Endodermal cell (in vitro differentiated cells): Measurements from ENCODE around the gene C9orf50. TPM values are rescaled to one million over a fixed set of nuclear protein-coding genes. Genes with fewer than 3 reads are reported as not detected.
A peak's percentile ranks its signal among the peaks of the same experiment; 100 is the strongest.

Source experiments
- DNase-seq: peaks from one replicate; pipeline ENCODE4 v3.0.0-alpha.2; 2017
- H3K27ac ChIP-seq: 2 replicates; pipeline ENCODE4 v1.5.1; 2013; ENCODE audit warnings: mild to moderate bottlenecking, low read depth, low read length, moderate library complexity
- H3K27me3 ChIP-seq: 2 replicates; pipeline ENCODE4 v1.6.1; 2013; ENCODE audit warnings: mild to moderate bottlenecking, low read length, moderate library complexity; ENCODE audit not compliant: insufficient read depth, control insufficient read depth, poor library complexity, severe bottlenecking
- H3K36me3 ChIP-seq: 2 replicates; pipeline ENCODE4 v1.7.0; 2013; ENCODE audit warnings: mild to moderate bottlenecking, low read length, moderate library complexity; ENCODE audit not compliant: control insufficient read depth, insufficient read depth
- H3K4me1 ChIP-seq: one replicate; pipeline ENCODE4 v1.7.0; 2013; ENCODE audit warnings: low read length; ENCODE audit not compliant: control insufficient read depth, insufficient read depth
- H3K4me3 ChIP-seq: 2 replicates; pipeline ENCODE4 v1.5.1; 2013; ENCODE audit warnings: mild to moderate bottlenecking, low read length, moderate library complexity
- H3K9ac ChIP-seq: 2 replicates; pipeline ENCODE4 v1.6.1; 2013; ENCODE audit warnings: mild to moderate bottlenecking, low read length, moderate library complexity; ENCODE audit not compliant: poor library complexity, severe bottlenecking; ENCODE audit errors: extremely low read depth
- H3K9me3 ChIP-seq: 2 replicates; pipeline ENCODE4 v1.6.1; 2013; ENCODE audit warnings: mild to moderate bottlenecking, low read length, moderate library complexity; ENCODE audit not compliant: control insufficient read depth
- H3K27ac Mint-ChIP-seq: 2 replicates; pipeline ENCODE4 v1.8.0; 2020; ENCODE audit warnings: mixed read lengths
- H3K27me3 Mint-ChIP-seq: 2 replicates; pipeline ENCODE4 v1.8.0; 2021; ENCODE audit warnings: mild to moderate bottlenecking, mixed read lengths; ENCODE audit not compliant: insufficient read depth
- H3K36me3 Mint-ChIP-seq: 2 replicates; pipeline ENCODE4 v1.8.0; 2020; ENCODE audit warnings: low read depth, mixed read lengths
- H3K4me1 Mint-ChIP-seq: 2 replicates; pipeline ENCODE4 v1.8.0; 2020; ENCODE audit warnings: mixed read lengths
- H3K4me3 Mint-ChIP-seq: 2 replicates; pipeline ENCODE4 v1.8.0; 2020; ENCODE audit warnings: mild to moderate bottlenecking, moderate library complexity, mixed read lengths
- H3K9me3 Mint-ChIP-seq: 2 replicates; pipeline ENCODE4 v1.8.0; 2020; ENCODE audit warnings: mild to moderate bottlenecking, mixed read lengths
- WGBS, 2 experiments: methylation state at CpG; one replicate each; pipeline versions ENCODE4 v1.1.5 to v1.1.7; 2013; ENCODE audit warnings: missing lambda C conversion rate in 2 of 2, mixed read lengths in 1 of 2; ENCODE audit not compliant: insufficient coverage in 1 of 2, insufficient read length in 1 of 2; 5-methylcytosine and 5-hydroxymethylcytosine counted together
- total RNA-seq, 2 donors: library from RNA; stranded (reverse); fragmentation: NEBNext Ultra II Directional in 1 of 2; extraction: Animal tissue kit (Norgen Biotek cat#: 25700) in 1 of 2; gene quantifications; 2 replicates in 1 of 2; 3 replicates in 1 of 2; pipeline ENCODE4 v1.2.1, GENCODE V29; 2021
- TF ChIP-seq, protein P1 (sequence below): fragments of 200-600 bp; sonication (generic); conservative IDR thresholded peaks from 2 replicates; pipeline ENCODE4 v1.5.0; 2021; ENCODE audit warnings: antibody characterized with exemption, mild to moderate bottlenecking

C9orf50 gene
- total RNA-seq, 2 donors from 2014 or later: not detected

DNA sequence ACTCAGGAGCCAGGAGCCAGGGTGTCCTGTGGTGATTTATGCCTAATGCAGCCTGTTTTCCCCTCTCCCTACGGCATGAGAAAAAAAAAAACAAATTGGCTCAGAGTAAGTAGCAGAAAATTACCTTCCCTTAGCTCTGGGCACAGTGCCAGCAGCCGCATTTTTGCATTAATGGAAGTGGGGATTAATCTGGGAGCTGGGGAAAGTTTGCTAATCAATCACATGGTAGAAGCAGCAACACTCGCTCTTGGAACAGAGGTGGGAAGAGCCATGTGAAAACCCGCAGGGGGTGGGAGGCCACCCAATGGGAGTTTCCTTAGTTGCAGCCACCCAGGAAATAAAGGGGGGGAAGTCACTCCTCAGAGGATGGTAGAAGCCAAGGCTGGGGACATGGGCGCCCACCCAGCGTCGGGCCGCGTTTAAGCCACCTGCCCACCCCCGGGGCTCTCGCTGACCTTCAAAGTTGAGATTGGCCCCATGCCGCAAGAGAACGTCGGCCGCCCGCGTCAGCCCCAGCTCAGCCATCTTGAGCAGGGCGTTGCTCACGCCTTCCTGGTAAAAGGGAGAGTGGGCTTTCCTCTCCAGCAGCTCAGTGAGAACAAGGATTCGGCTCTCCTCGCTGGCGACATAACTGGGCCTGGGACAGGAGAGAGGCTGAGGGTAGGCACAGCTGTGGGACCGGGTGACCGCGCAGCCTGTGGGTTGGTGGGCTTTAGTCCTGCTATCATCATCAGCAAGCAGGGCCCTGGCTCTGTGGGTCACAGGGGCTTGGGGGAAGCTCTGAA lies 19.4 kb upstream of the C9orf50 start:
- H3K36me3 ChIP-seq: peaks cover 30% of the 10 kb centered on the region
- H3K4me1 ChIP-seq: peaks cover 6% of the 10 kb centered on the region
- H3K27ac ChIP-seq: no peak overlapping the region
- Mint-ChIP-seq H3K4me1 (peaks cover 10% of the 10 kb centered on the region), H3K27me3 (no peaks in the 10 kb centered on the region), H3K36me3 (peaks cover 17% of the 10 kb centered on the region), H3K4me3 (peak overlapping the region; percentile 69), H3K27ac (no peak overlapping the region), H3K9me3 (no peaks in the 10 kb centered on the region)
- no peaks in the 10 kb centered on the region for H3K27me3 ChIP-seq
- 93 to 94% methylated on average over 14 to 25 of the region's 25 CpGs for WGBS, 2 experiments
- no peak for DNase-seq
- TF ChIP-seq, protein P1, sequence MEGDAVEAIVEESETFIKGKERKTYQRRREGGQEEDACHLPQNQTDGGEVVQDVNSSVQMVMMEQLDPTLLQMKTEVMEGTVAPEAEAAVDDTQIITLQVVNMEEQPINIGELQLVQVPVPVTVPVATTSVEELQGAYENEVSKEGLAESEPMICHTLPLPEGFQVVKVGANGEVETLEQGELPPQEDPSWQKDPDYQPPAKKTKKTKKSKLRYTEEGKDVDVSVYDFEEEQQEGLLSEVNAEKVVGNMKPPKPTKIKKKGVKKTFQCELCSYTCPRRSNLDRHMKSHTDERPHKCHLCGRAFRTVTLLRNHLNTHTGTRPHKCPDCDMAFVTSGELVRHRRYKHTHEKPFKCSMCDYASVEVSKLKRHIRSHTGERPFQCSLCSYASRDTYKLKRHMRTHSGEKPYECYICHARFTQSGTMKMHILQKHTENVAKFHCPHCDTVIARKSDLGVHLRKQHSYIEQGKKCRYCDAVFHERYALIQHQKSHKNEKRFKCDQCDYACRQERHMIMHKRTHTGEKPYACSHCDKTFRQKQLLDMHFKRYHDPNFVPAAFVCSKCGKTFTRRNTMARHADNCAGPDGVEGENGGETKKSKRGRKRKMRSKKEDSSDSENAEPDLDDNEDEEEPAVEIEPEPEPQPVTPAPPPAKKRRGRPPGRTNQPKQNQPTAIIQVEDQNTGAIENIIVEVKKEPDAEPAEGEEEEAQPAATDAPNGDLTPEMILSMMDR: no peak
- H3K4me3 ChIP-seq: peak overlapping the region; percentile 92
- H3K9me3 ChIP-seq: no peaks in the 10 kb centered on the region
- peak overlapping the region; percentile 68 for H3K9ac ChIP-seq

DNA sequence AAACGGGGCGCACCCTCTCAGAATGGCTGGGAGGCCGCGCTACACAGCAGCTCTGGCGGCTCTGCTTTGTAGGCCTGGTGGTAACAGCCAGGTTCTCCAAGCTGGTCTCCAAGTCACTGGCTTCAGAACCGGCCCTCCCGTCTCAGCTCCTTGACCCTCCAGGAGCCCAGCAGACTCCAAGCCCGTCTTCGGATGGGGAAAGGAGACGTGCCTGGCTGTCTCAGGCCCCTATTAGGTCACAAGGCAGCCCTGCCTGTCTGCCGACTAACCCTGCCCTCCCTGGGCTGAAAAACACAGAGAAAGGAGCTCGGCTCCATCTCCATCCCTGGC lies 18.8 kb upstream of the C9orf50 start:
- H3K27me3 Mint-ChIP-seq: no peaks in the 10 kb centered on the region
- no peak overlapping the region for H3K9ac ChIP-seq
- TF ChIP-seq, protein P1: no peak
- WGBS, 2 experiments: 90 to 92% methylated on average over 5 to 12 of the region's 12 CpGs
- peaks cover 36% of the 10 kb centered on the region for H3K36me3 ChIP-seq
- no peak for DNase-seq
- no peaks in the 10 kb centered on the region for H3K9me3 ChIP-seq
- peak overlapping the region; percentile 69 for H3K4me3 Mint-ChIP-seq
- no peak overlapping the region for H3K27ac ChIP-seq
- no peak overlapping the region for H3K4me3 ChIP-seq
- H3K36me3 Mint-ChIP-seq: peaks cover 23% of the 10 kb centered on the region
- no peaks in the 10 kb centered on the region for H3K27me3 ChIP-seq
- H3K4me1 ChIP-seq: peaks cover 6% of the 10 kb centered on the region
- H3K4me1 Mint-ChIP-seq: peaks cover 10% of the 10 kb centered on the region
- H3K27ac Mint-ChIP-seq: no peak overlapping the region
- no peaks in the 10 kb centered on the region for H3K9me3 Mint-ChIP-seq

GRCh38 chr9:129639034-129639630 lies 18.2 kb upstream of the C9orf50 start:
- TF ChIP-seq, protein P1: no peak
- H3K4me1 Mint-ChIP-seq: peaks cover 10% of the 10 kb centered on the region
- no peak overlapping the region for H3K4me3 ChIP-seq
- DNase-seq: no peak
- no peak overlapping the region for H3K9ac ChIP-seq
- peaks cover 40% of the 10 kb centered on the region for H3K36me3 ChIP-seq
- H3K27ac Mint-ChIP-seq: no peak overlapping the region
- no peaks in the 10 kb centered on the region for H3K9me3 ChIP-seq
- no peaks in the 10 kb centered on the region for H3K27me3 Mint-ChIP-seq
- no peak overlapping the region for H3K27ac ChIP-seq
- peaks cover 6% of the 10 kb centered on the region for H3K4me1 ChIP-seq
- no peaks in the 10 kb centered on the region for H3K27me3 ChIP-seq
- WGBS, 2 experiments: 95 to 96% methylated on average over 17 of the region's 17 CpGs
- no peaks in the 10 kb centered on the region for H3K9me3 Mint-ChIP-seq
- peaks cover 24% of the 10 kb centered on the region for H3K36me3 Mint-ChIP-seq
- no peak overlapping the region for H3K4me3 Mint-ChIP-seq
